Erythroblast (primary cell): ENCODE measurements around the gene METRNL.

Experiments
- GATA1 ChIP-seq: IDR thresholded peaks from 2 replicates; pipeline ENCODE4 v1.6.1; 2011; ENCODE audit warnings: low read depth, mild to moderate bottlenecking, control low read depth, low read length, moderate library complexity
- POLR2A ChIP-seq: IDR thresholded peaks from 2 replicates; pipeline ENCODE4 v1.6.1; 2011; ENCODE audit warnings: mild to moderate bottlenecking, low read length

GRCh38 chr17:83050651-83051395 lies 28.6 kb upstream of the METRNL start:
- TF ChIP-seq POLR2A (no peak), GATA1 (no peak)
